Activated T-cell treated with anti-CD3 and anti-CD28 coated beads, Interleukin-2, amount 50 U/mL, for 72 hours (primary cell): ENCODE results near the gene ANKRD27. TPM values are rescaled to one million over a fixed set of nuclear protein-coding genes. Genes with fewer than 3 reads are reported as not detected.
A peak's percentile ranks its signal among the peaks of the same experiment; 100 is the strongest.
"Not testable (repeated sequence)": the region's sequence is repeated elsewhere in the genome, so short reads cannot be mapped to it uniquely, and the experiment has no call there.

Experiments
- ATAC-seq, 2 donors: fragments of 150-1000 bp; cut with Tn5 transposase; replicated peaks in 1 of 2; 2 replicates each; pipeline ENCODE4 v1.10.0; 2021; ENCODE audit warnings: moderate library complexity in 2 of 2, mild to moderate bottlenecking in 1 of 2
- DNase-seq, 2 donors: peaks; one replicate each; pipeline ENCODE4 v3.0.0; 2021 to 2022; ENCODE audit warnings: mixed read lengths in 1 of 2
- H3K27ac Mint-ChIP-seq: one replicate; pipeline ENCODE4 v1.8.0; 2022; ENCODE audit warnings: mild to moderate bottlenecking, moderate library complexity, mixed read lengths
- H3K27me3 Mint-ChIP-seq: one replicate; pipeline ENCODE4 v1.8.0; 2022; ENCODE audit warnings: low read depth, mixed read lengths
- H3K36me3 Mint-ChIP-seq, 2 donors: one replicate each; pipeline ENCODE4 v1.8.0; 2022; ENCODE audit warnings: mixed read lengths in 2 of 2, mild to moderate bottlenecking in 1 of 2; ENCODE audit not compliant: insufficient read depth in 2 of 2
- H3K4me1 Mint-ChIP-seq: one replicate; pipeline ENCODE4 v1.8.0; 2022; ENCODE audit warnings: low read depth, mixed read lengths
- H3K4me3 Mint-ChIP-seq, 2 donors: one replicate each; pipeline ENCODE4 v1.8.0; 2022; ENCODE audit warnings: mild to moderate bottlenecking in 2 of 2, mixed read lengths in 2 of 2, moderate library complexity in 2 of 2
- H3K9me3 Mint-ChIP-seq, 2 donors: one replicate each; pipeline ENCODE4 v1.8.0; 2022; ENCODE audit warnings: mixed read lengths in 2 of 2
- total RNA-seq, 2 donors: library from RNA; stranded (reverse); gene quantifications; one replicate each; pipeline ENCODE4 v1.2.3, GENCODE V29; 2022

Gene ANKRD27
- total RNA-seq, 2 donors from 2014 or later = 34.5 to 43.3 TPM

GRCh38 chr19:32605544-32605943, 69.4 kb downstream of the ANKRD27 start:
- peaks cover 3 to 11% of the 10 kb centered on the region in 2 donors for H3K36me3 Mint-ChIP-seq
- H3K27ac Mint-ChIP-seq = no peak overlapping the region
- H3K4me3 Mint-ChIP-seq = no peak overlapping the region

DNA sequence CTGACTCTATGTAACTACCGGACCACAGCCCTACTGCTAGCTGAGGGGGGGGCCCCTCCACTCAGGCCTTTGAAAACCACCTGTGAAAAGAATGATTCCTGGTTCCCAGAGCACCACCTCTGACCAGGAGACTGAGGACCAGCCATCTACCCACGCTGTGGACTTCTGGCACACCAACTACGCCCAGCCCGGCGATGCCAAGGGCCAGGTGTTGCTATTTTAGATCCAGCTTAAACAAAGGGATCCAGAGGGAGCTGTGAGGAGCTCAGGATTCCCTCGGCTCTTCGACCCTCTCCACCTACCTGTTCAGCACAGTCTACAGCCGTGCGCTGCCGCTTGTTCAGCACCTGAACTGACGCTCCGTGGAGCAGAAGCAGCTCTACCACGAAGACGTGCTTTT, 71.0 kb downstream of the ANKRD27 start:
- ATAC-seq (no peak), DNase-seq (no peak)
- Mint-ChIP-seq H3K4me3 (no peak overlapping the region), H3K36me3 (peaks cover 0 to 15% of the 10 kb centered on the region in 2 donors), H3K27me3 (no peaks in the 10 kb centered on the region), H3K4me1 (peaks cover 10% of the 10 kb centered on the region), H3K27ac (no peak overlapping the region), H3K9me3 (no peaks in the 10 kb centered on the region)

More at GRCh38 chr19:32605544-32605943, 69.4 kb downstream of the ANKRD27 start:
- no peak for DNase-seq
- Mint-ChIP-seq H3K4me1 (no peaks in the 10 kb centered on the region), H3K9me3 (no peaks in the 10 kb centered on the region), H3K27me3 (no peaks in the 10 kb centered on the region)
- no peak for ATAC-seq

DNA sequence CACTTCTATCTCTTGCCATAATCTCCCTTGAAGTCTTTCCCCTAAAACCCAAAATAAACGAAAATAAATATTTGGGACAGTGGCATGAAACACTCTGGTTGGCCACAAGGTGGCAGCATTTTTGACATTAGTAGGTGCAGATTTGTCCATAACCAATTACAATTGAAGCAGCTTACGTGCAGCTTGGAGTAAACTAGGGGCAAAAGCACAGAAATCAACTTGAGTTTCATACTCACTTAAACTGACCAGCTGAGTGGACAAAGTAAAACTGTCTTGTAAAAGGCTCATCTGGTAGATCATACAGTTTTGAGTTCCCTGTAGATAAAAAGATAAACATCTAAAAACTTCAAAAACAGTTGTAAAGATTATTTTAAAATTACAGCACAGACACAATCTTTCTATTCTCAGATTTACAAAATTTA, 75.2 kb downstream of the ANKRD27 start:
- Mint-ChIP-seq H3K4me1 (peaks cover 14% of the 10 kb centered on the region), H3K27me3 (no peaks in the 10 kb centered on the region), H3K9me3 (no peaks in the 10 kb centered on the region), H3K27ac (peak overlapping the region; percentile 64), H3K36me3 (peaks cover 3 to 9% of the 10 kb centered on the region in 2 donors), H3K4me3 (peak overlapping the region in 1 of 2 donors; percentile 42)
- peak; percentile 27 to 60 for DNase-seq
- peak; percentile 45 to 62 for ATAC-seq

DNA sequence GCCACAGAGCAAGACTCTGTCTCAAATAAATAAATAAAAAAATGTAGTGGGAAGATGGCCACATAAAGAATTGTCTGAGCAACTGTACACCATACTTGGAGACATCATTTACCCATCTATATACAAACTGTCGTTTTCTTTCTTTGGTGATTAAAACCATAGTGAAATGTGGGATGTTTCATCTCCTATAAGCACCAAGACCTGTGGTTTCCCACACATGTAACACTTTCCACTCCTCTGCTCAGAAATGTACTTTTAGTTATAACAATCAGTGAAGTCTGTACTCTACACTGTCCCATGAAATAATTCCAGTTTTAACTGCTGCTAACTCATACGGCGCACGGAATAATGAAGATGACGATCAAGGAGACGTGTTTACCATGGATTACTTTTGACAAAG, 75.7 kb downstream of the ANKRD27 start:
- Mint-ChIP-seq H3K9me3 (no peaks in the 10 kb centered on the region), H3K36me3 (peaks cover 3 to 7% of the 10 kb centered on the region in 2 donors)
- ATAC-seq = peak; percentile 73 to 82

DNA sequence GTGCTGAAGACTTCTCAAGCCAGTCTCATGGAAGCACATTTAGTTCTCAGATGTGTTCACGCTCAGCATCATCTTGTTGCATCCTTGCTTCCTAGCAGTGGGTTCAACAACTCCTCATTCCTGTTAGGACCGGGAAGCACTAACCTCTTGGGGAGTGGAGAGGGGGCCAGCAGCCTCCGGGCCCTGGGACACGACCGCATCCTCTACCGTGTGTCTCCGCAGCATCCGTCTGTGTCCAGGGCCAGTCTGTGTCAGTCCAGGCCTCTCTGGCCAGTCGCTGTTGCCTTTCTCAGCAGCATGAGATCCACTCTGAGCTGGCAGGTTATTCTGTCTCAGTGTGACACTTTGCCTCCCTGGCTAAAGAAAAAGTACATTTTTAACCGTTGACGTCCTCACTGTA, 77.0 kb downstream of the ANKRD27 start:
- ATAC-seq (no peak), DNase-seq (no peak)
- Mint-ChIP-seq H3K36me3 (peaks cover 6 to 14% of the 10 kb centered on the region in 2 donors), H3K9me3 (no peaks in the 10 kb centered on the region), H3K27ac (no peak overlapping the region), H3K27me3 (no peaks in the 10 kb centered on the region), H3K4me1 (peaks cover 14% of the 10 kb centered on the region), H3K4me3 (no peak overlapping the region)

More for the DNA sequence above, 75.7 kb downstream of the ANKRD27 start:
- no peaks in the 10 kb centered on the region for H3K27me3 Mint-ChIP-seq
- H3K27ac Mint-ChIP-seq = peak overlapping the region; percentile 64
- H3K4me3 Mint-ChIP-seq = peak overlapping the region in 1 of 2 donors; percentile 42
- peaks cover 14% of the 10 kb centered on the region for H3K4me1 Mint-ChIP-seq
- no peak for DNase-seq

DNA sequence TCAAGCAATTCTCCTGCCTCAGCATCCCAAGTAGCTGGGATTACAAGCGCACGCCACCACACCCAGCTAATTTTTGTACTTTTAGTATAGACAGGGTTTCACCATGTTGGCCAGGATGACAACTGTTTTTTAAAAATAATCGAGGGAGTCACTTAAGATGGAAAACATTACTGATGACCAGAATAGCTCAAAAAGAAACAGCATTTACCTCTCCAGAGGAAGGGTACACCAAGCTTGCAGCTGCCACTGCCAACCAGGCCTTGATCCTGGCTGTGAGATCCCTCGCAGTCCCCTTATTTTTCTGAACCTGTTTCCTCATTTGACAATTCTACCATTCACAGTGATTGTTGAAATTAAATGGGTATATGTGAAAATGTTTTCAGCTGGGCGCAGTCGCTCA, 79.5 kb downstream of the ANKRD27 start:
- Mint-ChIP-seq H3K9me3 (no peaks in the 10 kb centered on the region), H3K4me1 (peaks cover 14% of the 10 kb centered on the region), H3K27ac (no peak overlapping the region), H3K27me3 (no peaks in the 10 kb centered on the region), H3K4me3 (no peak overlapping the region), H3K36me3 (peaks cover 12 to 23% of the 10 kb centered on the region in 2 donors)
- no peak for ATAC-seq
- DNase-seq = no peak

DNA sequence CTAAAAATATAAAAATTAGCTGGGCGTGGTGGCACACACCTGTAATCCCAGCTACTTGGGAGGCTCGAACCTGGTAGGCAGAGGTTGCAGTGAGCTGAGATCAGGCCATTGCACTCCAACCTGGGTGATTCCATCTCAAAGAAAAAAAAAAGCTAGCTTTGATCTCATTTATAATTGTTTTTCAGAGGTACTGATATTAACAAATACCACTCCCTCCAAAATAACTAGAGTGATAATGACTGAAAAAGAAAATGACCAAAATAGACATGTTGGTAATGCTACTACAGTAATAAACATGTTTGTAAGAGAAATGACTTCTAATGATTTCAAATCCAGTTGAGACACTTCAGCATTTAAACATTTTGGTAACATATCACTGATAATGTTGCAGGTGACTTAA, 81.0 kb downstream of the ANKRD27 start:
- Mint-ChIP-seq H3K9me3 (no peaks in the 10 kb centered on the region), H3K27me3 (no peaks in the 10 kb centered on the region), H3K27ac (peak overlapping the region; percentile 6), H3K4me1 (peaks cover 5% of the 10 kb centered on the region), H3K36me3 (peaks cover 12 to 23% of the 10 kb centered on the region in 2 donors), H3K4me3 (no peak overlapping the region)
- ATAC-seq (no peak), DNase-seq (no peak)

DNA sequence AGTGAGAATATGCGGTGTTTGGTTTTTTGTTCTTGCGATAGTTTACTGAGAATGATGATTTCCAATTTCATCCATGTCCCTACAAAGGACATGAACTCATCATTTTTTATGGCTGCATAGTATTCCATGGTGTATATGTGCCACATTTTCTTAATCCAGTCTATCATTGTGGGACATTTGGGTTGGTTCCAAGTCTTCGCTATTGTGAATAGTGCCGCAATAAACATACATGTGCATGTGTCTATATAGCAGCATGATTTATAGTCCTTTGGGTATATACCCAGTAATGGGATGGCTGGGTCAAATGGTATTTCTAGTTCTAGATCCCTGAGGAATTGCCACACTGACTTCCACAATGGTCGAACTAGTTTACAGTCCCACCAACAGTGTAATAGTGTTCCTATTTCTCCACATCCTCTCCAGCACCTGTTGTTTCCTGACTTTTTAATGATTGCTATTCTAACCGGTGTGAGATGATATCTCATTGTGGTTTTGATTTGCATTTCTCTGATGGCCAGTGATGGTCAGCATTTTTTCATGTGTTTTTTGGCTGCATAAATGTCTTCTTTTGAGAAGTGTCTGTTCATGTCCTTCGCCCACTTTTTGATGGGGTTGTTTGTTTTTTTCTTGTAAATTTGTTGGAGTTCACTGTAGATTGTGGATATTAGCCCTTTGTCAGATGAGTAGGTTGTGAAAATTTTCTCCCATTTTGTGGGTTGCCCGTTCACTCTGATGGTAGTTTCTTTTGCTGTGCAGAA, 87.1 kb downstream of the ANKRD27 start:
- peaks cover 11 to 37% of the 10 kb centered on the region in 2 donors for H3K36me3 Mint-ChIP-seq
- ATAC-seq, H3K27ac Mint-ChIP-seq, H3K27me3 Mint-ChIP-seq, H3K9me3 Mint-ChIP-seq, DNase-seq, H3K4me3 Mint-ChIP-seq, H3K4me1 Mint-ChIP-seq: not testable (repeated sequence)

DNA sequence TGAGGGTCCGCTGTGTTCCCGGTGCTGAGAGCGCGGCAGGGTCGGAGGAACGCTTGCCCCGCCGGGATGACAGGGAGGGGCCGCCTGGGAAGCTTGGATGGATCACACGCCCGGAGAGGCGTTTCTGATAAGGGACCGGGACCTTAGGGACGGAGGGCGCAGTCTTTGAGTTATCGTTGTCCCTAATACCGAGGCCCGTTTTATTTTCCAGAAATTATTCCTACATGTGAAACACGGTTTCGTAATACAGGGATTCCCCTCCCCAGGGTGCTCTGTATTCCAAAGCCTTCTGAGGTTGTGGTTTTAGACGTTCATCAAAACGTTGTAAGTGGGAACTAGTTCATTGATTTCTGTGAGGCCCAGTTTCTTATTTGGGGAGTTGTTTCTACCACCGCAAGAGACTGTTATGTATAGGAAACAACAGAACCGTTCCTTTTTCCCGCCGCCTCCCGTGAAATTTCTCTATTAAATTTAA, 93.2 kb downstream of the ANKRD27 start:
- Mint-ChIP-seq H3K9me3 (no peaks in the 10 kb centered on the region), H3K4me1 (peaks cover 18% of the 10 kb centered on the region), H3K36me3 (peaks cover 3 to 11% of the 10 kb centered on the region in 2 donors), H3K4me3 (peak overlapping the region; percentile 87 to 91), H3K27me3 (no peaks in the 10 kb centered on the region), H3K27ac (peak overlapping the region; percentile 82)
- DNase-seq = no peak
- peak in 1 of 2 donors; percentile 1 for ATAC-seq

- Mint-ChIP-seq H3K4me3 (peak within 1 kb of the TSS; percentile 97 to 100), H3K9me3 (no peaks in the 10 kb centered on the region), H3K36me3 (peaks cover 1 to 5% of the 10 kb centered on the region in 2 donors), H3K27ac (peak within 1 kb of the TSS; percentile 82), H3K4me1 (peaks cover 15% of the 10 kb centered on the region), H3K27me3 (no peaks in the 10 kb centered on the region)
- ATAC-seq (peak; percentile 92 to 94), DNase-seq (peak; percentile 94 to 96)
Measured at GRCh38 chr19:32580901-32581704, 93.9 kb downstream of the ANKRD27 start, which contains the start of gene PDCD5. PDCD5 (plus strand) TSS chr19:32581190; CDS start chr19:32581262, 72 bp downstream.

DNA sequence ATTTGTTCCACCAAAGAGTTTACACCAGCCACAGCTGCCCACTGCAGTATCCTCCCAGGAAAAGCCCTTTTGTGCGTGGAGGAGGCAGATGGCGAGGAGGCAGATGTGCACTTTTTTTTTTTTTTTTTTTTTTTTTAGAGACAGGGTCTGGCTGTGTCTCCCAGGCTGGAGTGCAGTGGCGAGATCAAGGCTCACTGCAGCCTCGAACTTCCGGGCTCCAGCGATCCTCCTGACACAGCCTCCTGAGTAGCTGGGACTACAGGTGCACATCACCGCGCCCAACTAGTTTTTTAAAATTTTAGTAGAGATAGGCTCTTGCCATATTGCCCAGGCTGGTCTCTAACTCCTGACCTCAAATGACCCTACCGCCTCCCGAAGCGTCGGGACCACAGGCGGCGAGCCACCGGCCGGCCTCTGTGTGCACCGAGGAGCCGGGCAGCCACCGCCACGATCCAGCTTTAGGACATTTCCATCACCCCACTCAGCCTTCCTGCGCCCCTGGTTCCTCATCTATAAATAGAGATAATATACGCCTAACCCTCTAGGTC, 94.6 kb downstream of the ANKRD27 start:
- H3K27ac Mint-ChIP-seq = peak overlapping the region; percentile 78

DNA sequence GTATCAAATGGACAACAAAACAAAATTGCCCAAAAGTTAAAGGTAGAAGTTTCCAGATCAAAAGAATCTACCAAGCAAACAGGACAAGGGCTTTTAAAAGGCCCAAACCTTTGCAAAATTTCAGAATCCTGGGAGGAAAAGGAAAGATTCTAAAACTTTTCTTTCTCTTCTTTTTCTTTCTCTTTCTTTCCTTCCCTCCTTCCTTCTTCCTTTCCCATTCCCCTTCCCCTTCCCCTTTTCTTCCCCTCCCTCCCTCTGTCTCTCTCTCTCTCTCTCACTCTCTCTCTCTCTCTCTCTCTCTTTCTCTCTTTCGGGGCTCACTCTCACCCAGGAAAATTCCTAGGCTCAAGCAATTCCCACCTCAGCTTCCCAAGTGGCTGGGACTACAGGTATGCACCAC, 98.2 kb downstream of the ANKRD27 start:
- Mint-ChIP-seq H3K4me1 (peaks cover 15% of the 10 kb centered on the region), H3K27ac (no peak overlapping the region), H3K9me3 (no peaks in the 10 kb centered on the region), H3K27me3 (peaks cover 7% of the 10 kb centered on the region), H3K36me3 (no peaks in the 10 kb centered on the region), H3K4me3 (no peak overlapping the region)
- DNase-seq (no peak), ATAC-seq (no peak)

More for the DNA sequence above, 94.6 kb downstream of the ANKRD27 start:
- peaks cover 0 to 4% of the 10 kb centered on the region in 2 donors for H3K36me3 Mint-ChIP-seq
- H3K4me1 Mint-ChIP-seq = peaks cover 12% of the 10 kb centered on the region
- DNase-seq (no peak), ATAC-seq (peak; percentile 29 to 31)
- peak overlapping the region; percentile 97 to 100 for H3K4me3 Mint-ChIP-seq
- H3K27me3 Mint-ChIP-seq = no peaks in the 10 kb centered on the region
- no peaks in the 10 kb centered on the region for H3K9me3 Mint-ChIP-seq

- H3K36me3 Mint-ChIP-seq = no peaks in the 10 kb centered on the region
- ATAC-seq (peak in 1 of 2 donors; percentile 5), DNase-seq (no peak)
- peaks cover 23% of the 10 kb centered on the region for H3K4me1 Mint-ChIP-seq
- no peaks in the 10 kb centered on the region for H3K9me3 Mint-ChIP-seq
- peaks cover 21% of the 10 kb centered on the region for H3K27me3 Mint-ChIP-seq
- H3K4me3 Mint-ChIP-seq = peak overlapping the region in 1 of 2 donors; percentile 89
- H3K27ac Mint-ChIP-seq = no peak overlapping the region
Measured at GRCh38 chr19:32573492-32573794, 101.5 kb downstream of the ANKRD27 start.
